Astrocyte (in vitro differentiated cells and primary cell): ENCODE measurements around the gene RPS28. TPM values are rescaled to one million over a fixed set of nuclear protein-coding genes. Genes with fewer than 3 reads are reported as not detected.

Experiments
- DNase-seq: peaks from one replicate; pipeline ENCODE4 v3.0.0-alpha.2; 2010; ENCODE audit warnings: low read depth
- FAIRE-seq: peaks from 2 replicates; lab custom pipeline; 2011; peaks lifted over from hg19 to GRCh38; lab: Jason Lieb, UNC
- H2AFZ ChIP-seq: 2 replicates; pipeline ENCODE4 v1.6.0; 2012; ENCODE audit warnings: low read depth, low read length, inconsistent platforms
- H3K27ac ChIP-seq: 2 replicates; pipeline ENCODE4 v1.5.1; 2011; ENCODE audit warnings: low read depth, low read length, inconsistent platforms
- H3K27me3 ChIP-seq: 2 replicates; pipeline ENCODE4 v1.6.0; 2011; ENCODE audit warnings: low read length, inconsistent platforms; ENCODE audit not compliant: insufficient read depth
- H3K36me3 ChIP-seq: 2 replicates; pipeline ENCODE4 v1.5.1; 2011; ENCODE audit warnings: low read length, inconsistent platforms; ENCODE audit not compliant: insufficient read depth
- H3K4me1 ChIP-seq: 2 replicates; pipeline ENCODE4 v1.5.1; 2011; ENCODE audit warnings: low read length, inconsistent platforms; ENCODE audit not compliant: insufficient read depth
- H3K4me2 ChIP-seq: 2 replicates; pipeline ENCODE4 v1.6.0; 2012; ENCODE audit warnings: low read length, inconsistent platforms
- H3K4me3 ChIP-seq: 2 replicates; pipeline ENCODE4 v1.5.1; 2011; ENCODE audit warnings: low read depth, mild to moderate bottlenecking, low read length, inconsistent platforms; ENCODE audit not compliant: insufficient read depth
- H3K79me2 ChIP-seq: 2 replicates; pipeline ENCODE4 v1.6.0; 2012; ENCODE audit warnings: mild to moderate bottlenecking, low read length, inconsistent platforms; ENCODE audit not compliant: insufficient read depth
- H3K9ac ChIP-seq: 2 replicates; pipeline ENCODE4 v1.6.0; 2012; ENCODE audit warnings: mild to moderate bottlenecking, low read length, inconsistent platforms
- H3K9me3 ChIP-seq: 2 replicates; pipeline ENCODE4 v1.5.1; 2012; ENCODE audit warnings: low read depth, mild to moderate bottlenecking, low read length, inconsistent platforms; ENCODE audit not compliant: insufficient read depth
- H4K20me1 ChIP-seq: 2 replicates; pipeline ENCODE4 v1.6.0; 2012; ENCODE audit warnings: low read length, inconsistent platforms; ENCODE audit not compliant: insufficient read depth
- H3K27ac Mint-ChIP-seq: one replicate; pipeline ENCODE4 v1.8.0; 2021; ENCODE audit warnings: mild to moderate bottlenecking, mixed read lengths; ENCODE audit not compliant: unreplicated experiment
- H3K27me3 Mint-ChIP-seq: one replicate; pipeline ENCODE4 v1.8.0; 2021; ENCODE audit warnings: low read depth, mixed read lengths; ENCODE audit not compliant: unreplicated experiment
- H3K36me3 Mint-ChIP-seq: one replicate; pipeline ENCODE4 v1.8.0; 2021; ENCODE audit warnings: low read depth, mixed read lengths; ENCODE audit not compliant: unreplicated experiment
- H3K4me1 Mint-ChIP-seq: one replicate; pipeline ENCODE4 v1.8.0; 2021; ENCODE audit warnings: low read depth, mixed read lengths; ENCODE audit not compliant: unreplicated experiment
- H3K4me3 Mint-ChIP-seq: one replicate; pipeline ENCODE4 v1.8.0; 2021; ENCODE audit warnings: mild to moderate bottlenecking, moderate library complexity, mixed read lengths; ENCODE audit not compliant: unreplicated experiment
- H3K9me3 Mint-ChIP-seq: one replicate; pipeline ENCODE4 v1.8.0; 2021; ENCODE audit warnings: mild to moderate bottlenecking, mixed read lengths; ENCODE audit not compliant: unreplicated experiment
- CTCF ChIP-seq: IDR thresholded peaks from 2 replicates; pipeline ENCODE4 v1.5.1; 2011; ENCODE audit warnings: low read depth, mild to moderate bottlenecking, inconsistent platforms, low read length, moderate library complexity; ENCODE audit not compliant: insufficient read depth
- EZH2 ChIP-seq: IDR thresholded peaks from 2 replicates; pipeline ENCODE4 v1.6.1; 2012; ENCODE audit warnings: mild to moderate bottlenecking, low read length, inconsistent platforms; ENCODE audit not compliant: insufficient read depth
- total RNA-seq: library from RNA; stranded (reverse); gene quantifications from 2 replicates; pipeline ENCODE4 v1.2.1, GENCODE V29; 2021

Gene RPS28
- total RNA-seq, 1 donor from 2014 or later, result 1,198 TPM

- no peak for TF ChIP-seq CTCF
- no peak for TF ChIP-seq EZH2
- Histone ChIP-seq H3K27ac (no peak overlapping the region), H3K4me1 (no peaks in the 10 kb centered on the region), H3K4me2 (no peak overlapping the region), H4K20me1 (peaks cover 3% of the 10 kb centered on the region), H3K36me3 (no peaks in the 10 kb centered on the region), H3K9ac (no peak overlapping the region), H3K9me3 (peaks cover 5% of the 10 kb centered on the region), H3K27me3 (peaks cover 18% of the 10 kb centered on the region), H2AFZ (no peak overlapping the region), H3K4me3 (no peak overlapping the region), H3K79me2 (no peaks in the 10 kb centered on the region)
- H3K27me3 Mint-ChIP-seq, result peaks cover 27% of the 10 kb centered on the region
- no peaks in the 10 kb centered on the region for H3K4me1 Mint-ChIP-seq
- H3K36me3 Mint-ChIP-seq, result peaks cover 6% of the 10 kb centered on the region
- FAIRE-seq (no peak), DNase-seq (no peak)
- H3K9me3 Mint-ChIP-seq, result peaks cover 7% of the 10 kb centered on the region
- H3K27ac Mint-ChIP-seq, result no peak overlapping the region
- no peak overlapping the region for H3K4me3 Mint-ChIP-seq
Observed at GRCh38 chr19:8329996-8330395, 8.7 kb downstream of the RPS28 start.

DNA sequence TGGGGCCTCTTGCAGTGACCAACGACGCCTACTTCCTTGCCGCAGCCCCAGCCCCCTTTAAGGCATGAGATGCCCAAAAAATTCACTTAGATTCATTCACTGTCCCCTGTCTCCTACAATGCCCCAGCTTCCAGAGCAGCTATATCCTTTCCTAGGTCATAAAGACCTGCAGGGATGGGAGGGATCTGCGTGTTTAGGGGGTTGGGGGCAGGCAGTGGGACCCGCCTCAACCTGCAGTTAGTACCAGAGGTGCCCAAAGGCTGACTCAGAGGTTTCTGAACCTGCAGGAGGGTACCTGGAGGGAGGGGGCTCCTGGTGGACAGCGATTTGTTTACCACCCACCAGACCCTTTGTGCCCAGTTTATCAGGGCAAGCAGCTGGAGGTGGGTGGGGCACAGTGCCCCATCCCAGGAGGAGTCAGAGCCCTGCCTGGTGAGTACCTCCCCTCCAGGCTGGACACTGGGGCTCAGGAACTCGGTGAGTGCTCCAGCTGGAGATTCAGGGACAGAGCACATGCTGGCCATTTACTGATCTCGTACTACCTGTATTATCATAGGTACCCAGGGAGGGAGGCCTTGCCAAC, 10.1 kb downstream of the RPS28 start:
- no peak for TF ChIP-seq EZH2
- no peak for TF ChIP-seq CTCF
- no peak overlapping the region for H3K27ac ChIP-seq
- H3K4me3 ChIP-seq, result no peak overlapping the region
- H3K36me3 ChIP-seq, result no peaks in the 10 kb centered on the region
- peaks cover 24% of the 10 kb centered on the region for H3K27me3 ChIP-seq
- no peaks in the 10 kb centered on the region for H3K4me1 Mint-ChIP-seq
- no peak overlapping the region for H3K27ac Mint-ChIP-seq
- H3K27me3 Mint-ChIP-seq, result peaks cover 33% of the 10 kb centered on the region
- H3K9me3 Mint-ChIP-seq, result peaks cover 7% of the 10 kb centered on the region
- H3K36me3 Mint-ChIP-seq, result peaks cover 4% of the 10 kb centered on the region
- no peak overlapping the region for H3K9ac ChIP-seq
- DNase-seq, result no peak
- H4K20me1 ChIP-seq, result peaks cover 3% of the 10 kb centered on the region
- H3K4me3 Mint-ChIP-seq, result no peak overlapping the region
- no peak for FAIRE-seq
- H3K4me2 ChIP-seq, result no peak overlapping the region
- H3K9me3 ChIP-seq, result peaks cover 5% of the 10 kb centered on the region
- H3K79me2 ChIP-seq, result no peaks in the 10 kb centered on the region
- no peaks in the 10 kb centered on the region for H3K4me1 ChIP-seq
- H2AFZ ChIP-seq, result no peak overlapping the region

- Histone ChIP-seq H3K79me2 (no peaks in the 10 kb centered on the region), H3K4me2 (no peak overlapping the region), H3K27me3 (peaks cover 24% of the 10 kb centered on the region), H3K36me3 (no peaks in the 10 kb centered on the region), H3K27ac (no peak overlapping the region), H4K20me1 (peaks cover 3% of the 10 kb centered on the region), H2AFZ (no peak overlapping the region), H3K9ac (no peak overlapping the region), H3K9me3 (no peaks in the 10 kb centered on the region), H3K4me1 (no peaks in the 10 kb centered on the region), H3K4me3 (no peak overlapping the region)
- no peaks in the 10 kb centered on the region for H3K4me1 Mint-ChIP-seq
- no peak overlapping the region for H3K4me3 Mint-ChIP-seq
- H3K27me3 Mint-ChIP-seq, result peaks cover 42% of the 10 kb centered on the region
- no peak overlapping the region for H3K27ac Mint-ChIP-seq
- TF ChIP-seq CTCF (no peak), EZH2 (no peak)
- DNase-seq (no peak), FAIRE-seq (no peak)
- H3K36me3 Mint-ChIP-seq, result no peaks in the 10 kb centered on the region
- H3K9me3 Mint-ChIP-seq, result peaks cover 1% of the 10 kb centered on the region
Observed at GRCh38 chr19:8332976-8333766, 11.9 kb downstream of the RPS28 start.
